IPS-18a (cell line): ENCODE results near the gene GALNT5.
"Not testable (repeated sequence)": the region's sequence is repeated elsewhere in the genome, so short reads cannot be mapped to it uniquely, and the experiment has no call there.

Experiments used
- H3K27ac ChIP-seq: one replicate; pipeline ENCODE4 v1.5.1; 2013; ENCODE audit warnings: low read length
- H3K27me3 ChIP-seq: one replicate; pipeline ENCODE4 v1.6.1; 2013; ENCODE audit warnings: mild to moderate bottlenecking, low read length; ENCODE audit not compliant: control insufficient read depth, insufficient read depth
- H3K36me3 ChIP-seq: one replicate; pipeline ENCODE4 v1.6.1; 2013; ENCODE audit warnings: low read depth, low read length; ENCODE audit not compliant: control insufficient read depth
- H3K4me1 ChIP-seq: one replicate; pipeline ENCODE4 v1.6.1; 2013; ENCODE audit warnings: low read depth, low read length; ENCODE audit not compliant: control insufficient read depth
- H3K4me3 ChIP-seq: one replicate; pipeline ENCODE4 v1.5.1; 2013; ENCODE audit warnings: low read length
- H3K9ac ChIP-seq: one replicate; pipeline ENCODE4 v1.6.1; 2013; ENCODE audit warnings: mild to moderate bottlenecking, low read length, moderate library complexity
- H3K9me3 ChIP-seq: one replicate; pipeline ENCODE4 v1.6.1; 2013; ENCODE audit warnings: low read depth, low read length; ENCODE audit not compliant: control insufficient read depth

The GALNT5 gene

GRCh38 chr2:157257312-157258252, at the start of gene GALNT5:
Gene GALNT5 (plus strand): TSS chr2:157257705. CDS start chr2:157258083, 378 bp downstream.
- peaks cover 4% of the 10 kb centered on the region for H3K4me1 ChIP-seq
- no peaks in the 10 kb centered on the region for H3K9me3 ChIP-seq
- no peak within 1 kb of the TSS for H3K27ac ChIP-seq
- no peaks in the 10 kb centered on the region for H3K36me3 ChIP-seq
- H3K27me3 ChIP-seq: no peaks in the 10 kb centered on the region
- H3K4me3 ChIP-seq: peak within 1 kb of the TSS; percentile 72
- H3K9ac ChIP-seq: no peak within 1 kb of the TSS

- H3K9ac ChIP-seq: no peak overlapping the region
- no peaks in the 10 kb centered on the region for H3K9me3 ChIP-seq
- H3K36me3 ChIP-seq: no peaks in the 10 kb centered on the region
- H3K4me1 ChIP-seq: no peaks in the 10 kb centered on the region
- no peak overlapping the region for H3K27ac ChIP-seq
- no peak overlapping the region for H3K4me3 ChIP-seq
- H3K27me3 ChIP-seq: no peaks in the 10 kb centered on the region
Measured at GRCh38 chr2:157216286-157216965, 41.1 kb upstream of the GALNT5 start.

GRCh38 chr2:157217409-157217808, 40.1 kb upstream of the GALNT5 start:
- no peaks in the 10 kb centered on the region for H3K36me3 ChIP-seq
- no peak overlapping the region for H3K27ac ChIP-seq
- no peak overlapping the region for H3K9ac ChIP-seq
- H3K4me1 ChIP-seq: no peaks in the 10 kb centered on the region
- H3K4me3 ChIP-seq: no peak overlapping the region
- H3K9me3 ChIP-seq: no peaks in the 10 kb centered on the region
- no peaks in the 10 kb centered on the region for H3K27me3 ChIP-seq

DNA sequence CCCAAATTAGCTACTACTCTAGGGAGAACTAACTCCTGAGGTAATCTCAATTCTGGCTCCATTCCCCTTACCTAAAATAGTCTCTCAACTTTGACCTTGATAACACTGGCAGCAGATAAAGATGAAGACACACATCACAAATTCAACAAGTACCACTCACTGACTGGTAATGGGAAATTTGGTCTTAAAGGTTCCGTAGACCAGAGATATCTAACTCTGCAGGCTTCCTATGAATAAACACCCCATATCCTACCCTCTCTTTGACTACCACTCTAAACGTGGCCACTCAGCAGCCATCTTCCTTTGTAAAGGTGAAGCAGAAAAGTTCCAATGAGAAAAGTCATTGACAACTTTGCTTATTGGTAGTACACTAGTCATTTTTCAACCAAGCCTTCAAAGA, 38.6 kb upstream of the GALNT5 start:
- no peak overlapping the region for H3K27ac ChIP-seq
- H3K4me3 ChIP-seq: no peak overlapping the region
- H3K4me1 ChIP-seq: no peaks in the 10 kb centered on the region
- no peaks in the 10 kb centered on the region for H3K9me3 ChIP-seq
- H3K36me3 ChIP-seq: no peaks in the 10 kb centered on the region
- no peak overlapping the region for H3K9ac ChIP-seq
- no peaks in the 10 kb centered on the region for H3K27me3 ChIP-seq

GRCh38 chr2:157220502-157220901, 37.0 kb upstream of the GALNT5 start:
- Histone ChIP-seq H3K4me3 (no peak overlapping the region), H3K36me3 (no peaks in the 10 kb centered on the region), H3K27ac (no peak overlapping the region), H3K27me3 (no peaks in the 10 kb centered on the region), H3K9me3 (no peaks in the 10 kb centered on the region), H3K4me1 (no peaks in the 10 kb centered on the region), H3K9ac (no peak overlapping the region)

GRCh38 chr2:157221394-157221988, 36.0 kb upstream of the GALNT5 start:
- Histone ChIP-seq H3K36me3 (no peaks in the 10 kb centered on the region), H3K4me3 (no peak overlapping the region), H3K27ac (no peak overlapping the region), H3K9ac (no peak overlapping the region), H3K27me3 (no peaks in the 10 kb centered on the region), H3K9me3 (no peaks in the 10 kb centered on the region), H3K4me1 (no peaks in the 10 kb centered on the region)

GRCh38 chr2:157223624-157224205, 33.8 kb upstream of the GALNT5 start:
- Histone ChIP-seq H3K36me3 (no peaks in the 10 kb centered on the region), H3K27ac (no peak overlapping the region), H3K27me3 (no peaks in the 10 kb centered on the region), H3K9me3 (no peaks in the 10 kb centered on the region), H3K4me1 (no peaks in the 10 kb centered on the region), H3K4me3 (no peak overlapping the region), H3K9ac (no peak overlapping the region)

DNA sequence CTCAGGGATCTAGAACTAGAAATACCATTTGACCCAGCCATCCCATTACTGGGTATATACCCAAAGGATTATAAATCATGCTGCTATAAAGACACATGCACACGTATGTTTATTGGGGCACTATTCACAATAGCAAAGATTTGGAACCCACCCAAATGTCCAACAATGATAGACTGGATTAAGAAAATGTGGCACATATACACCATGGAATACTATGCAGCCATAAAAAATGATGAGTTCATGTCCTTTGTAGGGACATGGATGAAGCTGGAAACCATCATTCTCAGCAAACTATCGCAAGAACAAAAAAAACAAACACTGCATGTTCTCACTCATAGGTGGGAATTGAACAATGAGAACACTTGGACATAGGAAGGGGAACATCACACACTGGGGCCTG, 33.1 kb upstream of the GALNT5 start:
- not testable (repeated sequence) for H3K9me3 ChIP-seq, H3K4me1 ChIP-seq, H3K27me3 ChIP-seq, H3K27ac ChIP-seq, H3K4me3 ChIP-seq, H3K9ac ChIP-seq, H3K36me3 ChIP-seq

GRCh38 chr2:157227592-157227991, 29.9 kb upstream of the GALNT5 start:
- Histone ChIP-seq H3K27me3 (no peaks in the 10 kb centered on the region), H3K9ac (no peak overlapping the region), H3K36me3 (no peaks in the 10 kb centered on the region), H3K9me3 (no peaks in the 10 kb centered on the region), H3K4me1 (no peaks in the 10 kb centered on the region), H3K27ac (no peak overlapping the region), H3K4me3 (no peak overlapping the region)

DNA sequence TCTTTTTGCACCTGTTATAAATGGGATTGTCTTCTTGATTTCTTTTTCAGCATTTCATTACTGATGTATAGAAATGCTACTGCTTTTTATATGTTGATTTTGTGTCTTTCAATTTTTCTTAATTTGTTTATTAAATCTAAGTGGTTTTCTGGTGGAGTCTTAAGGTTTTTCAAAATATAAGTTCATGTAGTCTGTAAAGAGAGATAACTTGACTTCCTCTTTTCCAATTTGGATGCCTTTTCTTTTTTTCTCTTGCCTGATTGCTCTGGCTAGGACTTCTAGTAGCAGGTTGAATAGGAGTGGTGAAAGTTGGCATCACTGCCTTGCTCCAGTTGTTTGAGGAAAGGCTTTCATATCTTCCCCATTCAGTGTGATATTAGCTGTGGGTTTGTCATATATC, 28.6 kb upstream of the GALNT5 start:
- no peak overlapping the region for H3K27ac ChIP-seq
- H3K36me3 ChIP-seq: no peaks in the 10 kb centered on the region
- no peaks in the 10 kb centered on the region for H3K27me3 ChIP-seq
- H3K4me3 ChIP-seq: no peak overlapping the region
- H3K9ac ChIP-seq: no peak overlapping the region
- H3K9me3 ChIP-seq: no peaks in the 10 kb centered on the region
- H3K4me1 ChIP-seq: no peaks in the 10 kb centered on the region

DNA sequence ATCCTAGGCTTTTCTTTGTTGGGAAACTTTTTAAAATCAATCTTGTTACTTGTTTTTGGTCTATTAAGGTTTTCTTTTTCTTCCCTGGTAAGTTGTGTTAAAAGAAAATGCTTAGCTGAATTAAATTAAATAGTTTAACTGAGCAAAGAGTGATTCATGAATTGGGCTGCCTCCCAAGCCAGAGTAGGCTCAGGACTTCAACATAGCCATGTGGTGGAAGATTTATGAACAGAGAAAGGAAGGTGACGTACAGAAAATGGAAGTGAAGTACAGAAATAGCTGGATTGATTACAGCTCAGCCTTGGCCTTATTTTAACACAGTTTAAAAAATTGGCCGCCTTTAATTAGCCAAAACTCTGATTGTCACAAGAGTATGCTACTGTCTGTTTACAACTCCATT, 27.9 kb upstream of the GALNT5 start:
- Histone ChIP-seq H3K4me3 (no peak overlapping the region), H3K9ac (no peak overlapping the region), H3K4me1 (no peaks in the 10 kb centered on the region), H3K27ac (no peak overlapping the region), H3K36me3 (no peaks in the 10 kb centered on the region), H3K9me3 (no peaks in the 10 kb centered on the region), H3K27me3 (no peaks in the 10 kb centered on the region)
